GM18526 (cell line): ENCODE measurements around the gene UPK3B.
"Not testable (repeated sequence)": the region's sequence is repeated elsewhere in the genome, so short reads cannot be mapped to it uniquely, and the experiment has no call there.

Experiments used
- POLR2A ChIP-seq: IDR thresholded peaks from 3 replicates; pipeline ENCODE4 v1.6.1; 2011; ENCODE audit not compliant: insufficient read length; ENCODE audit errors: extremely low read depth

UPK3B gene

DNA sequence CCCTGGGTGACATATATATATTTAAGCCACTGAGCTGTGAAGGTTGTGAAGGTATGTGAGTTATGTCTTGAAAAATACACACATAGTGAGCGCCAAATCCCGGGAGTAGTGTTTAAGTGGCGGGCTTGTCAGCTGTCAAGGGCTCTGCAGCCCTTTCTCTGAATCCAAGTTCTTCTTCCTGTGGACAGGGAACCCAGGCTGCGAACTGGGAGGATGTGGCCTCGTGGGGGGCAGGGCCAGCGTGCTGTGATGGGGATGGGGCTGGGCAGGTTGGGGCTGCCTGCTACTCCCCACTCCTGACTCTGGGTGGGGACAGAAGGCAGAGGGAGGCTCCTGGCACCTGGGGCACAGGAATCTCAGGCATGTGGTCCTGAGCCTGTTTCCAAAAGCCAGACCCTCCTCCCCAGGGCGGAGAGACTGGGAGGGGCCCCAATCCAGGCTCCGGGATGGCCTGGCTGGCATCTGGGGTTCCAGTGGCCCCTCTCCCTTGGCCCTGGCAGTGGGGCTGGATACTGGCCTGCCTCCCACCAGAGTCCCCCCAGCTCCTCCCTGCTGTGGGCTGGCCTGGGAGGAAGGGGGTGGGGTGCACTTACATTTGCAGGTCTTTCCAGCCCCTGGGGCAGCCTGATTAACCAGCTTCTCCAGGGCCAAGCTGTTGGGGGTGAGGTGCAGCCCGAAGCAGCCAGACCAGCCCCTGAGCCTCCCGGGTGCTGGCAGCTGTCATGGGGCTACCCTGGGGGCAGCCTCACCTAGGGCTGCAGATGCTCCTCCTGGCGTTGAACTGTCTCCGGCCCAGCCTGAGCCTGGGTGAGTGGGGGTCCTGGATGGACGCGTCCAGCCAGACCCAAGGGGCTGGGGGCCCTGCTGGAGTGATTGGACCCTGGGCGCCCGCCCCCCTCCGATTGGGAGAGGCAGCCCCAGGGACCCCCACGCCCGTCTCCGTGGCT lies at the start of gene UPK3B:
Gene UPK3B (plus strand): TSS at position 622 of the 947 bp plus-strand sequence. CDS start 101 bp downstream, at position 723.
- no peak for TF ChIP-seq POLR2A

DNA sequence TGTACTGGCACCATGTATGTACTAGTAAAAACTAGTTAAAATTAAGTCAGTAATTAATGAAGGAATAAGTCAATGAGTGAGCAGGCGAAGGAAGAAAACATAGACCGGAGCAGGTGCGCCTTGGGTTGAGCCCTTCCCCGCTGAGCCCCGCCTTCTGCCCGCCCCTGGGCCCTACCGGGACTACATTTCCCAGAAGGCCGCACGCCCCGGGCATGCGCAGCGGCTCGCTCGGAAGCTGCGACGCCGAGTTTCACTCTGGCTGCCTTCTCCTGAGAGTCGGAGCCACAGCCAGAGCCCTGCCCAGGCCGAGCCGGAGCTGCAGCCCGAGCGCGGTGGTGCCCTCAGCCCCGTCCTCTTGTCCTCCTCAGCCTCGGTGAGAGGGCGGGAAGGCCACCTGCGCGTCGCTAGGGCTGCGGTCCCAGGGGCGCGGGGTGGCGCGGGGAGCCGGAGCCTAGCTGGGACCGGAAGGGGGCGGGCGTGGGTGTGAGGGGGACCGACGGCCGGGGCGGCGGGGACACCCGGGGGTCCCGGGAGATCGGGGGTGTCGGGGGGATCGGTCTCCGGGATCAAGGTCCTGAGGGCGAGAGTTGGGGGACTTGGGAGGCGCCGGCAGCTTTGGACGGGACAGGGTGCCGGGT lies 48.8 kb upstream of the UPK3B start, which contains the start of gene DTX2:
Gene DTX2 (plus strand): TSS at position 246 of the 638 bp plus-strand sequence. CDS start 18,801 bp downstream, outside the sequence.
- not testable (repeated sequence) for TF ChIP-seq POLR2A

DNA sequence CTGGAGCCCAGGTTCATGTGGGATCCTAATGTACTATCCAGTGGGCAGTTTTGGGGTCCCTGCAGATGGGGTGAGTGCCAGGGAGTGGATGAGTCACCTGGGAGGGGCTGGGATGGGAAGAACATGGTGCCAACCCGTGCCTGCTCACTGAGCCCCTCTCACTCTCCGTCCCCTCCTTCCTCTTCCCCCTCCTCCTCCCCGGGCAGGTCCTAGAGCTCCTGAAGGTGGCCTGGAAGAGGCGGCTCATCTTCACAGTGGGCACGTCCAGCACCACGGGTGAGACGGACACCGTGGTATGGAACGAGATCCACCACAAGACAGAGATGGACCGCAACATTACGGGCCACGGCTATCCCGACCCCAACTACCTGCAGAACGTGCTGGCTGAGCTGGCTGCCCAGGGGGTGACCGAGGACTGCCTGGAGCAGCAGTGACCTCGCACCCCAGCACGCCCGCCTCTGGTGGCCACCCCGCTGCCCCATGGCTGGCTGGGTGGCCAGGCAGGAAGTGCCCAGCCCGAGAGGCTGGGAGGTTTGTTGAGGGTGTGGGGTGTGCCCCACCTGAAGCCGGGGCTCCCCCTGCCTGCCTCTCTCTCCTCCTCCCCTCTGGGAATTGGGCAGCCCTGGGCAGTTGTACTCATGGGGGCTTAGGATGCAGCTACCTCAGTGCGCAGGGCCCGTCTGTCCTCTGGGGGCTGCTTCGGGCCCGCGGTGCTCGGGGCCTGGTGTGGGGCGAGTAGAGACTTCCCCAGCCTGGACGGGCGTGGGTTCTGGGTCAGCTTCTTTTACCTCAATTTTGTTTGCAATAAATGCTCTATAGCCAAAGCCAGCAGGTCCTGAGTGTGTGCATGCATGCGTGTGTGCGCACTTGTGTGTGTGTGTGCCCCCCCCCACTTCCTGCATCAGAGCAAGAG lies 4.9 kb upstream of the UPK3B start:
- no peak for TF ChIP-seq POLR2A

DNA sequence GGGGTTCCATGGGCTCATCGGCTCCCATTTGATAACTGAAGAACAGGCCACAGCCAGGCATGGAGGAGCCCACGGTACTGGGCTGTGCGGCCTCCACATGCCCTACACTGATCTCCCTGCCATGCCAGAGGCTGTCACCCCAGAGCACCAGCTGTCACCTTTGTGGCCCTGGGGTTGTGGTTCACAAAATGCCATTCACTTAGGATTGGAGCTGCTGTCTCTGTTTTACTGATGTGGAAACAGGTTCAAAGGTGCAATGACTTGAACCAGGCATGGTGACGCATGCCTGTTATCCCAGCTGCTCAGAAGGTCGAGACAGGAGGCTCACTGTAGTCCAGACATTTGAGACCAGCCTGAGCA lies 4.3 kb upstream of the UPK3B start:
- TF ChIP-seq POLR2A = no peak

DNA sequence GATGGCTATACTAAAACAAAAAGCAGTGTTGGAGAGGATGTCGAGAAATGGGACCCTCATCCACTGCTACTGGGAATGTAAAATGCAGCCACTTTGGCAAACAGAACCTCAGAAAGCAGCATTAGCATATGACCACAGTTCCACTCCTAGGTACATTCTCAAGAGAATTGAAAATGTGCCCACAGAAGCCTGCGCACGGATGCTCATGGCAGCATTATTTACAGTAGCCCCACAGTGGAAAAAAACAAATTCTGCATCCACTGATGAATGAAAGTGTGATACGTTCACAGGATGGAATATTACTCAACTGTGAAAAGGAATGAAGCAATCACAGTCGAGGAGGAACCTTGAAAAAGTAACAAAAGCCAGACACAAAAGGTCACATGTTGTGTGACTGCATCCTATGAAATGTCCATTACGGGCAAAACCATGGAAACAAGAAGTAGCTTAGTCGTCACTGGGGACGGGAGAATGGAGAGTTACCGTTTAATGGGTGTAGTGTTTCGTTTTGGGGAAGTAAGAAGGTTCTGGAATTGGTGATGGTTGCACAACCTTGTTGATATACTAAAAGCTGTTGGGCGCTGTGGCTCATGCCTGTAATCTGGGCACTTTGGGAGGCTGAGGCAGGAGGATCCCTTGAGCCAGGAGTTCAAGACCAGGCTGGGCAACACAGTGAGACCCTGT lies 2.5 kb upstream of the UPK3B start:
- TF ChIP-seq POLR2A = no peak

DNA sequence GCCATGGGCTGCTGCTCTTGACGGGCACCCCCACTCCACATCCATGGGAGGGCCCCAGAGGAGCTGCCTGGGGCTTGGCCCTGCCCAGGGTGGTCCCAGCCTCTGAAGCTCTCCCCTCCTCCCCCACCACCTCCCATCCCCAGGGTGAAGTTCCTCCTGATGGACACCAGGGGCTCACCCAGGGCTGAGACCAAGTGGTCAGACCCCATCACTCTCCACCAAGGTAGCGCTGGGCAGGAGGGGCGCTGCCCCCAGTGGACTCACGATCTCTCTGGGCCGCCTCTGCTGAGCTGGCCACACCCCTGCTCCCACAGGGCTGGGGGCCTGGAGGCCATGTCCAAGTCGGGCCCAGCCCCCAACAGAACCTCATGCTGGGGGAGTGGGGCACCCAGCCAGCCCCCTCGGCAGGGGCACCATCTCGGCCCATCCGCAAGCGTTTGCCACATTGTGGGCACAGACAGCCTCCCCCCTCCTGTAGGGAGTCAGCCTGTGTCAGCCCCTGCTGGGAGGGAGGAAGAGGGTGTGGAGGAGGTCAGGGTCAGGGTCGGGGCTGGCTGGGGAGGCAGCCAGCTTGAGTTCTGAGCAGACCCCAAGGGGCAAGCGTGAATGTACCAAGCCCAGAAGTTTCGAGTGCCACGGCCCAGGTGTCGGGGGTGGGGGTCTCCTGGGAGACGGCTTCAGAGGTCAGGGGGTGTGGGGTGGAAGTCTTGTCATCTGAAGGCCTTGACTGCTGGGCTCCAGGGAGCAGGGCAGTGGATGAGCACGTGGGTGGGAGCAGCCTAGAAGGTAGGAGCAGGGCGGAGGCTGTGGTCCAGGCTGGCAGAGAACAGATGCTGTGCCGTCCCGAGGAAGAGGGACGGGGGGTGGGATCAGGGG lies 2.8 kb downstream of the UPK3B start:
- no peak for TF ChIP-seq POLR2A

DNA sequence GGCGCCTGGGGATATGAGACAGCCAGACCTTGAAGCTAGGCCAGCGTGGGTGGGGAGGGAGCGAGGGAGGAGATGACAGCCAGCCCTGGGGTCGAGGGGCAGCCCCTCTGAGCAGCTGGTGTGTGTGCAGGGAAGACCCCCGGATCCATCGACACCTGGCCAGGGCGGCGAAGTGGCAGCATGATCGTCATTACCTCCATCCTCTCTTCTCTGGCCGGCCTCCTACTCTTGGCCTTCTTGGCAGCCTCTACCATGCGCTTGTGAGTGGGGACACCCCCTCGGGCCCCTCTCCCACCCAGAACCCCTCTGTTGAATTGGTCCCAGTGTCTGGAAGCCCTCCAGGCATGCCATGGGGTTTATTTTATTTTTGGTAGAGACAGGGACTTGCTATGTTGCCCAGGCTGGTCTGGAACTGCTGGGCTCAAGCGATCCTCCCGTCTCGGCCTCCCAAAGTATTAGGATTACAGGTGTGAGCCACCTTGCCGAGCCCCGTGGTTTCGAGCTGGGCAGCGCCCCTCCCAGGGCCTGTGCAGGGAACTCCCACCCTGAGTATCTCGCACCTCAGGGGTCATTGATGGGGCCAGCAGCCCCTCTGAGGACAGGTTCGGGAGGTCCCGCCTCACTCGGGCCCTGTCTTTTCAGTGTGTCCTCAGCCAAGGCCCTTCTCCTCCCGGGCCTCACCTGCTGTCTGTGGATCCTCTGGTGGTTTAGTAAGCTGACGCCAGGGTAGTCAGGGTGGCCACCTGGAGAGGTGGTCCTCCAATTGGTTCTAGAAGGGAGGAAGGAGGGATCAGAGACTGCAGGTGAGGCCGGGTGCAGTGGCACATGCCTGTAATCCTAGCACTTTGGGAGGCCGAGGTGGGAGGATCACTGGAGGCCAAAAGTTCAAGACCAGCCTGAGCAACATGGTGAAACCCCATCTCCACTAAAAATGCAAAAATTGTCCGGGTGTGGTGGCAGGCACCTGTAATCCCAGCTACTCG lies 3.8 kb downstream of the UPK3B start:
- TF ChIP-seq POLR2A = no peak

DNA sequence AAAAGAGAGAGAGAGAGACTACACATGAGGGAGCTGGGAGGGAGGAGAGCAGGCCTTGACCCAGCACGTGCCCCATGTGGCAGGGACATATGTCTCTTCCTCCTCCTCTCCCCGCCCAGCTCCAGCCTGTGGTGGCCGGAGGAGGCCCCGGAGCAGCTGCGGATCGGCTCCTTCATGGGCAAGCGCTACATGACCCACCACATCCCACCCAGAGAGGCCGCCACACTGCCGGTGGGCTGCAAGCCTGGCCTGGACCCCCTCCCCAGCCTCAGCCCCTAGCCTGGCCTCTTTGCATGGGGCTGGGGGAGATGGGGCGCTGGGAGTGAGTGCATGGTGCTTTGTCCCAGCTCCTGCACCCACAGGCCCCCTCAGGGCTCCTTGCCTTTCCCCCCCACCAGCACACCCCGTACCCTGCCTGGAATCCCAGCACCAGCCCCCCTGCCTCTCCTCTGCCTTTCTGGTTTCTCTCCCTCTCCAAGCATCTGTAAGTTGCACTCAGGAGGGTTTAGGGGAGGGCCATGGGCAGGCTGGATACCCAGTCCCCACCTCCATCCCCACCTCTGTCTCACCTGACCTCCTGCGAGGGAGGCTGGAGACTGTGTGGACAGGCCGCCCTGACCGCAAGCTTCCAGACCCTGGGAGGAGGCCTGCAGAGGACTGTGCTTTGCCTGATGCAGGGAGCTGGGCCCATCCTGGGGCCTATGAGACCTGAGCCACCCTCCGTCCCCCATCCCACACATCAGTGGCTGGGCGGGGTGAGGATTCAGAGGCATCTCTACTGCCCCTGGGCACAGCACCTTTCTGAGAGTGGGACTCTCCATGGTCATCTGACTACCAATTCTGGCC lies 4.8 kb downstream of the UPK3B start:
- TF ChIP-seq POLR2A = no peak

DNA sequence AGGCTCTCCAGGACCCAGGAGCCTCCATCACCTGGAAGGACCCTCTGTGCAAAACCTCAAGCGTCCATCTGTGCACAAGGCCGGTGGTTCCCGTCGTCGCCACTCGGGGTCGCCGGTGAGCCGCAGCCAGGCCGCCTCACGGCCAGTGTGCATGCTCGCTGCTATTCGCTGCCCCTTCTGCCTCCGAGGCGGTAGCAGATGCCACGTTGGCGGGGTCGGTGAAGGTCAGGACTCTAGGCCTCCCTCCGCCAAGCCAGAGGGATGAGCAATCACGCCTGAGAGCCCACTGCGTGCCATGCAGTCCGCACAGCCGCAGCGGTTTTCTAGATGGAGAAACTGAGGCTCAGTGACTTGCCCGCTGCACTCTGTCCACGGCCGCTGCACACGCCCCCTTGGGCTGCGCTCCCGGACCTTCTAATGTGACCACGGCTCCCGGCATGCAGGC lies 5.7 kb downstream of the UPK3B start:
- TF ChIP-seq POLR2A = no peak

DNA sequence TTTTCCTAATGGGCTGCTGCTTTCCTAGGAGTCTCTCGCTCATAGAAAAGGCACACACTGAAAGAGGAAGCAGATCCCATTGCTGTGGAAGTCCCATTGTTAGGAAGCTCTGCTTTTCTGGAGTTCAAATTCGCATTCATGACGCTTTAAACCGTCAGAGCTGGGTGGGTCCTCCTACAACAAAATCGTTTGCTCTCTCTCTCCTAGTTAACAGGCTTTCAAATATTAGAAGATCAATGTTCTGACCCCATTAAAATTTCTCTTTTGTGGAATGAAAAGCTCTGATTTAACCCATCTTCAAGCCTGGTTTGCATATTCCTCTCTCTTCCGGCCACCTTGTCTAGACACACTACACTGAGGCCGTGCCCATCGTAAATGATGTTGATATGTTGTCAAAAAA lies 32.8 kb downstream of the UPK3B start, which contains the start of gene SPDYE16:
Gene SPDYE16 (minus strand): TSS at position 101 of the 400 bp plus-strand sequence. CDS start 1,838 bp downstream, outside the sequence.
- not testable (repeated sequence) for TF ChIP-seq POLR2A
